G401.6 (cell line): Measurements from ENCODE around the gene LEUTX.
"Not testable (repeated sequence)": the region's sequence is repeated elsewhere in the genome, so short reads cannot be mapped to it uniquely, and the experiment has no call there.

Source experiments
- FAIRE-seq: peaks from 2 replicates; lab custom pipeline; 2012; peaks lifted over from hg19 to GRCh38; lab: Jason Lieb, UNC

LEUTX gene

GRCh38 chr19:39780894-39781293 lies 2.2 kb downstream of the LEUTX start:
- no peak for FAIRE-seq

GRCh38 chr19:39788244-39788643 lies 9.6 kb downstream of the LEUTX start:
- FAIRE-seq, result no peak

GRCh38 chr19:39792999-39793546 lies 14.4 kb downstream of the LEUTX start:
- FAIRE-seq, result peak; percentile 13

- FAIRE-seq, result no peak
Measured at GRCh38 chr19:39795001-39795400, 16.3 kb downstream of the LEUTX start.

GRCh38 chr19:39796000-39796498 lies 17.4 kb downstream of the LEUTX start:
- FAIRE-seq, result no peak

- no peak for FAIRE-seq
Measured at GRCh38 chr19:39797083-39797482, 18.4 kb downstream of the LEUTX start.

- FAIRE-seq, result no peak
Measured at GRCh38 chr19:39802958-39803357, 24.3 kb downstream of the LEUTX start.

GRCh38 chr19:39805104-39805503 lies 26.4 kb downstream of the LEUTX start:
- FAIRE-seq, result no peak

- no peak for FAIRE-seq
Measured at GRCh38 chr19:39807846-39808364, 29.3 kb downstream of the LEUTX start.

GRCh38 chr19:39808688-39809087 lies 30.0 kb downstream of the LEUTX start:
- FAIRE-seq, result not testable (repeated sequence)

- no peak for FAIRE-seq
Measured at GRCh38 chr19:39809368-39809767, 30.7 kb downstream of the LEUTX start.

- FAIRE-seq, result no peak
Measured at GRCh38 chr19:39810424-39810823, 31.8 kb downstream of the LEUTX start.

GRCh38 chr19:39811064-39811463 lies 32.4 kb downstream of the LEUTX start:
- no peak for FAIRE-seq

- FAIRE-seq, result no peak
Measured at GRCh38 chr19:39813264-39813993, 34.8 kb downstream of the LEUTX start.

GRCh38 chr19:39814111-39814510 lies 35.5 kb downstream of the LEUTX start:
- FAIRE-seq, result not testable (repeated sequence)

GRCh38 chr19:39814595-39814994 lies 35.9 kb downstream of the LEUTX start:
- no peak for FAIRE-seq

- FAIRE-seq, result no peak
Measured at GRCh38 chr19:39816287-39817048, 37.8 kb downstream of the LEUTX start.

- FAIRE-seq, result no peak
Measured at GRCh38 chr19:39817888-39818561, 39.4 kb downstream of the LEUTX start.

- FAIRE-seq, result no peak
Measured at GRCh38 chr19:39818626-39819097, 40.0 kb downstream of the LEUTX start.

- no peak for FAIRE-seq
Measured at GRCh38 chr19:39819786-39820185, 41.1 kb downstream of the LEUTX start.

- FAIRE-seq, result no peak
Measured at GRCh38 chr19:39820696-39821095, 42.0 kb downstream of the LEUTX start.

GRCh38 chr19:39823686-39824085 lies 45.0 kb downstream of the LEUTX start:
- no peak for FAIRE-seq
